Endothelial cell of umbilical vein (primary cell): ENCODE results near the gene RND3. TPM values are rescaled to one million over a fixed set of nuclear protein-coding genes. Genes with fewer than 3 reads are reported as not detected.

ENCODE experiments used
- BruUV-seq: library from RNA; stranded (reverse); fragments of 400-500 nt; replicated peaks from 2 replicates; lab custom pipeline; 2021; lab: Mats Ljungman, UMichigan
- CTCF ChIA-PET: fragments of 300-600, 350-600 bp; sonication (Branson Sonifier 250); formaldehyde crosslinking; loops from one replicate; lab custom pipeline; 2021; ENCODE audit warnings: antibody characterized with exemption, inconsistent platforms; lab: Charles Lee
- POLR2A ChIA-PET: fragments of 300-600, 350-600 bp; sonication (Branson Sonifier 250); formaldehyde crosslinking; loops from one replicate; lab custom pipeline; 2021; ENCODE audit warnings: antibody characterized with exemption, inconsistent platforms; lab: Charles Lee
- DNase-seq: peaks from one replicate; pipeline ENCODE4 v3.0.0-alpha.2; 2011; ENCODE audit warnings: low read depth, low spot score
- FAIRE-seq: peaks from 2 replicates; lab custom pipeline; 2011; peaks lifted over from hg19 to GRCh38; lab: Jason Lieb, UNC
- H2AFZ ChIP-seq: 2 replicates; pipeline ENCODE4 v1.6.0; 2012; ENCODE audit warnings: low read depth, low read length, control low read depth, inconsistent platforms
- H3K27ac ChIP-seq: 2 replicates; pipeline ENCODE4 v1.5.1; 2011; ENCODE audit warnings: low read depth, mild to moderate bottlenecking, control low read depth, low read length, moderate library complexity; ENCODE audit not compliant: insufficient read depth
- H3K27me3 ChIP-seq, 2 experiments: 2 replicates each; pipeline versions ENCODE4 v1.6.0 to v1.6.1; 2011; ENCODE audit warnings: low read length in 2 of 2, mixed read lengths in 1 of 2; ENCODE audit not compliant: control insufficient read depth in 2 of 2, insufficient read depth in 2 of 2
- H3K36me3 ChIP-seq, 2 experiments: 2 replicates in 1 of 2; 3 replicates in 1 of 2; pipeline ENCODE4 v1.5.1; 2011; ENCODE audit warnings: low read length in 2 of 2, mild to moderate bottlenecking in 1 of 2, moderate library complexity in 1 of 2; ENCODE audit not compliant: control insufficient read depth in 2 of 2, insufficient read depth in 2 of 2; ENCODE audit errors: extremely low read depth in 1 of 2
- H3K4me1 ChIP-seq: 3 replicates; pipeline ENCODE4 v1.5.1; 2011; ENCODE audit warnings: mild to moderate bottlenecking, low read length; ENCODE audit not compliant: control insufficient read depth, insufficient read depth; ENCODE audit errors: extremely low read depth
- H3K4me2 ChIP-seq: 2 replicates; pipeline ENCODE4 v1.6.1; 2011; ENCODE audit warnings: low read length, control low read depth, mixed read lengths; ENCODE audit not compliant: insufficient read depth
- H3K4me3 ChIP-seq, 3 experiments: fragments of 200-600 bp in 1 of 3; sonication (generic), shearing (Covaris generic) in 1 of 3; replicated peaks in 1 of 3; 2 replicates each; pipeline ENCODE4 v1.5.1; 2011 to 2016; ENCODE audit warnings: control low read depth in 3 of 3, low read length in 3 of 3, mild to moderate bottlenecking in 2 of 3, inconsistent platforms in 1 of 3, low read depth in 1 of 3, moderate library complexity in 1 of 3; ENCODE audit not compliant: insufficient read depth in 1 of 3
- H3K79me2 ChIP-seq: 2 replicates; pipeline ENCODE4 v1.6.0; 2012; ENCODE audit warnings: low read length, inconsistent platforms; ENCODE audit not compliant: control insufficient read depth, insufficient read depth
- H3K9ac ChIP-seq: replicated peaks from 2 replicates; pipeline ENCODE3; 2011; ENCODE audit warnings: low read length, control low read depth; ENCODE audit not compliant: insufficient read depth; ENCODE audit errors: extremely low read depth
- H3K9me1 ChIP-seq: replicated peaks from 3 replicates; pipeline ENCODE4 v1.6.0; 2011; ENCODE audit warnings: mild to moderate bottlenecking, low read length; ENCODE audit not compliant: control insufficient read depth, insufficient read depth; ENCODE audit errors: extremely low read depth
- H3K9me3 ChIP-seq: replicated peaks from 2 replicates; pipeline ENCODE4 v1.5.1; 2012; ENCODE audit warnings: low read length, inconsistent platforms; ENCODE audit not compliant: control insufficient read depth, insufficient read depth
- H4K20me1 ChIP-seq: replicated peaks from 2 replicates; pipeline ENCODE3; 2011; ENCODE audit warnings: mild to moderate bottlenecking, low read length; ENCODE audit not compliant: control insufficient read depth, insufficient read depth; ENCODE audit errors: extremely low read depth
- EZH2 ChIP-seq: IDR thresholded peaks from 2 replicates; pipeline ENCODE4 v1.6.1; 2012; ENCODE audit warnings: borderline replicate concordance, low read depth, mild to moderate bottlenecking, moderate library complexity, low read length, inconsistent platforms; ENCODE audit not compliant: severe bottlenecking
- FOS ChIP-seq: IDR thresholded peaks from 2 replicates; pipeline ENCODE4 v1.6.1; 2011; ENCODE audit warnings: mild to moderate bottlenecking, low read length, moderate library complexity, borderline replicate concordance; ENCODE audit not compliant: insufficient read depth
- GATA2 ChIP-seq: IDR thresholded peaks from 2 replicates; pipeline ENCODE4 v1.7.0; 2011; ENCODE audit warnings: low read depth, mild to moderate bottlenecking, moderate library complexity, mixed read lengths, low read length; ENCODE audit not compliant: insufficient read length, insufficient read depth
- JUN ChIP-seq: IDR thresholded peaks from 2 replicates; pipeline ENCODE4 v1.6.1; 2011; ENCODE audit warnings: borderline replicate concordance, low read depth; ENCODE audit not compliant: insufficient read length, insufficient read depth
- MYC ChIP-seq: IDR thresholded peaks from one replicate; pipeline ENCODE4 v1.6.1; 2011; ENCODE audit warnings: mild to moderate bottlenecking, low read depth, low read length
- POLR2A ChIP-seq: IDR thresholded peaks from 2 replicates; pipeline ENCODE4 v1.6.1; 2012; ENCODE audit warnings: low read depth, mild to moderate bottlenecking, control low read depth, low read length
- POLR2AphosphoS5 ChIP-seq: IDR thresholded peaks from 2 replicates; pipeline ENCODE4 v1.6.1; 2012; ENCODE audit warnings: low read depth, mild to moderate bottlenecking, control low read depth, low read length, moderate library complexity; ENCODE audit not compliant: insufficient read depth
- dilution Hi-C: fragments of 300-500 bp; cut with MboI; formaldehyde crosslinking; loops from one replicate; pipeline ENCODE4 v1.15.0; 2019; ENCODE audit warnings: low sequenced_read_pairs; ENCODE audit not compliant: extremely low pct_ligation_motif_present
- intact Hi-C: fragments of 100-400 bp; cut with micrococcal nuclease; formaldehyde crosslinking; loops from one replicate; pipeline ENCODE4 v1.10.0; 2022
- polyA plus RNA-seq, 4 experiments: library from polyadenylated mRNA; depleted of rRNA in 3 of 4; stranded (reverse) in 3 of 4; unstranded in 1 of 4; fragments of >200 nt; gene quantifications; 2 replicates each; pipeline versions ENCODE4 v1.2.1 to v1.2.3, GENCODE V29; 2011 to 2012; ENCODE audit warnings: missing spikeins in 1 of 4
- total RNA-seq: library from RNA; stranded (reverse); gene quantifications from 2 replicates; pipeline ENCODE4 v1.2.3, GENCODE V29; 2021
- TF ChIP-seq, protein P1 (sequence below), 2 donors: IDR thresholded peaks; 1 replicate in 1 of 2; 2 replicates in 1 of 2; pipeline ENCODE4 v1.5.1; 2011; ENCODE audit warnings: low read length in 2 of 2, mild to moderate bottlenecking in 2 of 2, moderate library complexity in 2 of 2, control low read depth in 1 of 2, inconsistent platforms in 1 of 2, low read depth in 1 of 2; ENCODE audit not compliant: insufficient read depth in 1 of 2; ENCODE audit errors: extremely low read depth in 1 of 2
- TF ChIP-seq, protein P2 (sequence below): IDR thresholded peaks from 2 replicates; pipeline ENCODE4 v1.6.1; 2011; ENCODE audit not compliant: insufficient read depth, insufficient read length

Gene RND3
- total and polyA plus RNA-seq, 2 donors (not counting 3 experiments of a cell fraction or from before 2014, with no cell fraction given), result 53.3 to 158 TPM

DNA sequence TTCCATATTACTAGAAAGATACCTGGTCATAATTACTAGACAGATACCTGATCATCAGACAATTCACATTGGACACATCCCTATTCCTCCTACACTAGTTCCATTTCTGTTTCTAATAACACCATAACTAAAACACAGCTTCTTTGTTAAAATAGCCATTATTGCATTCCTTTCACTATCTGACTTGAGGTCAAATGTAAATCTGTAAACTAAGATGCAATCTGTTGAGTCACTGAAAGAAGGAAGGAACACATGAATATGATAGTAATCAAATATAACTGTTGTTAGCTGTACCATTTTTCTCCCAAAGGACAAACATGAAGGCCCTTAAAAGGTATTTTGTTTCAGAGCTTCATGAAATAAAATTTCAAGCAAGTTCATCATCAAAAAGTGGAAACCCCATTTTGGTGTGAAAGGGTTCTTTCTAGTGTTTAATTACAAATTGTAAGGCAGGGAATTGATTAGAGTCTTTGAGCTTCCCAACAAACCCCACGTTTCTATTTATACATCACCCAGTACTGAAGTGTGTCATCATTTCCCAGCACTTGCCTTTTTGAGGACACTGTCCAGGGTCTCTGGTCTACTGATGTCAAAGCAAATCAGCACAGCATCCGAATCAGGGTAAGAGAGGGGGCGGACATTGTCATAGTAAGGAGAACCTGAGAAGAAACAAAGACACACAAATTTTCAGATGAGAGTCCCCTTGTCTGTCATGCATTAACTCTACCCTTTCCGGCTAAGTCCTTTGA, 13.0 kb downstream of the RND3 start:
- POLR2A ChIA-PET, result interaction anchor here (0.6 to 4.2 kb wide), 3 partner anchors 11 to 877 kb away, joined by 3 to 15 read pairs (median 3); no protein-coding TSS in a partner anchor
- no peak for FAIRE-seq

More for the DNA sequence above, 13.0 kb downstream of the RND3 start:
- peaks cover 25 to 68% of the 10 kb centered on the region in 2 experiments for H3K36me3 ChIP-seq
- peaks cover 22% of the 10 kb centered on the region for H4K20me1 ChIP-seq
- peak overlapping the region; percentile 94 for H3K4me2 ChIP-seq
- intact Hi-C loops (no loop called here), dilution Hi-C loops (loop anchor here (25.0 kb wide), 1 partner anchor 337 kb away; no protein-coding TSS in a partner anchor)
- DNase-seq, result peak; percentile 41
- BruUV-seq, result TSS peak; percentile 1
- H3K9ac ChIP-seq, result peak overlapping the region; percentile 36
- H3K9me1 ChIP-seq, result no peaks in the 10 kb centered on the region
- H3K9me3 ChIP-seq, result no peaks in the 10 kb centered on the region
- peaks cover 100% of the 10 kb centered on the region for H3K79me2 ChIP-seq
- H3K27me3 ChIP-seq, result no peaks in the 10 kb centered on the region
- peaks cover 99% of the 10 kb centered on the region for H3K4me1 ChIP-seq
- no peak for TF ChIP-seq MYC
- TF ChIP-seq, protein P1, sequence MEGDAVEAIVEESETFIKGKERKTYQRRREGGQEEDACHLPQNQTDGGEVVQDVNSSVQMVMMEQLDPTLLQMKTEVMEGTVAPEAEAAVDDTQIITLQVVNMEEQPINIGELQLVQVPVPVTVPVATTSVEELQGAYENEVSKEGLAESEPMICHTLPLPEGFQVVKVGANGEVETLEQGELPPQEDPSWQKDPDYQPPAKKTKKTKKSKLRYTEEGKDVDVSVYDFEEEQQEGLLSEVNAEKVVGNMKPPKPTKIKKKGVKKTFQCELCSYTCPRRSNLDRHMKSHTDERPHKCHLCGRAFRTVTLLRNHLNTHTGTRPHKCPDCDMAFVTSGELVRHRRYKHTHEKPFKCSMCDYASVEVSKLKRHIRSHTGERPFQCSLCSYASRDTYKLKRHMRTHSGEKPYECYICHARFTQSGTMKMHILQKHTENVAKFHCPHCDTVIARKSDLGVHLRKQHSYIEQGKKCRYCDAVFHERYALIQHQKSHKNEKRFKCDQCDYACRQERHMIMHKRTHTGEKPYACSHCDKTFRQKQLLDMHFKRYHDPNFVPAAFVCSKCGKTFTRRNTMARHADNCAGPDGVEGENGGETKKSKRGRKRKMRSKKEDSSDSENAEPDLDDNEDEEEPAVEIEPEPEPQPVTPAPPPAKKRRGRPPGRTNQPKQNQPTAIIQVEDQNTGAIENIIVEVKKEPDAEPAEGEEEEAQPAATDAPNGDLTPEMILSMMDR (IDR thresholded peaks at IDR 0.05; ENCODE audit: extremely low read depth in 1 of 2, insufficient read depth in 1 of 2, low read depth in 1 of 2, low read length in 2 of 2), result no peak
- TF ChIP-seq, protein P2, sequence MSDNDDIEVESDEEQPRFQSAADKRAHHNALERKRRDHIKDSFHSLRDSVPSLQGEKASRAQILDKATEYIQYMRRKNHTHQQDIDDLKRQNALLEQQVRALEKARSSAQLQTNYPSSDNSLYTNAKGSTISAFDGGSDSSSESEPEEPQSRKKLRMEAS, result no peak
- no peak for TF ChIP-seq POLR2AphosphoS5
- peak; percentile 5 for TF ChIP-seq POLR2A
- no peak for TF ChIP-seq EZH2
- peak; percentile 62 for TF ChIP-seq GATA2
- peak; percentile 55 for TF ChIP-seq FOS
- peak; percentile 22 for TF ChIP-seq JUN
- CTCF ChIA-PET, result interaction anchor here (0.9 to 1.6 kb wide), 6 partner anchors 10 to 879 kb away, joined by 3 to 4 read pairs (median 3); no protein-coding TSS in a partner anchor
- H2AFZ ChIP-seq, result no peak overlapping the region
- H3K27ac ChIP-seq, result peak overlapping the region; percentile 83
- no peak overlapping the region for H3K4me3 ChIP-seq
